Progenitor cell of endocrine pancreas (in vitro differentiated cells): ENCODE measurements around the gene FUT8. TPM values are rescaled to one million over a fixed set of nuclear protein-coding genes. Genes with fewer than 3 reads are reported as not detected.

Source experiments
- DNase-seq: peaks from one replicate; pipeline ENCODE4 v3.0.0; 2021; ENCODE audit warnings: low spot score; ENCODE audit not compliant: unreplicated experiment
- H3K27ac Mint-ChIP-seq: 2 replicates; pipeline ENCODE4 v1.8.0; 2021; ENCODE audit warnings: mild to moderate bottlenecking, moderate library complexity, mixed read lengths
- H3K27me3 Mint-ChIP-seq: 2 replicates; pipeline ENCODE4 v1.8.0; 2021; ENCODE audit warnings: mixed read lengths
- H3K36me3 Mint-ChIP-seq: 2 replicates; pipeline ENCODE4 v1.8.0; 2022; ENCODE audit warnings: mixed read lengths; ENCODE audit not compliant: insufficient read depth
- H3K4me1 Mint-ChIP-seq: 2 replicates; pipeline ENCODE4 v1.8.0; 2021; ENCODE audit warnings: low read depth, mixed read lengths
- H3K4me3 Mint-ChIP-seq: 2 replicates; pipeline ENCODE4 v1.8.0; 2021; ENCODE audit warnings: low read depth, mild to moderate bottlenecking, moderate library complexity, mixed read lengths
- H3K9me3 Mint-ChIP-seq: 2 replicates; pipeline ENCODE4 v1.8.0; 2021; ENCODE audit warnings: low read depth, mixed read lengths
- total RNA-seq: library from RNA; stranded (reverse); gene quantifications from 2 replicates; pipeline ENCODE4 v1.2.1, GENCODE V29; 2021
- TF ChIP-seq, protein P1 (sequence below): fragments of 200-600 bp; sonication (generic); IDR thresholded peaks from one replicate; pipeline ENCODE4 v1.5.0; 2021; ENCODE audit warnings: antibody characterized with exemption, mild to moderate bottlenecking; ENCODE audit not compliant: unreplicated experiment

Gene FUT8
- total RNA-seq, 1 donor from 2014 or later: 38.8 TPM

- DNase-seq: no peak
These were observed 210.2 kb downstream of the FUT8 start for GRCh38 chr14:65622703-65623102.

DNA sequence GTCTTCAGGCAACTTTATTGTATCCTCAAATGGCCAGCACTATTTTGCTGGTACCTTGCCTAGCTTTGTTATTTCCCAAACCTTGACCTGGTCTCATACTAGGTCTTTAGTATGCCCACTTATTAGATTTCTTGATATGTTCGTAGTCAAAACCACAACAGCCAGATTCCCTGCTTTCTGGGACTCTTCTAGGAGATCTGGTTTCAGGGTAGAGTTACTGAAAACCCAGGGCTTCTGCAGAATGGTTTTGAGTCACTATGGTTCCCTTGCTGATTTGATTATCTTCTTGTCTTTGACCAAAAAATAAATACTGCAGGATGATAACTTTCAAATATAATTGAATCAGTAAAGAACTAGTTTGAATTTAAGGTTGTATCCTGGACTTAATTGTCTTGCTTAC, 211.2 kb downstream of the FUT8 start:
- H3K4me1 Mint-ChIP-seq: peaks cover 3% of the 10 kb centered on the region
- TF ChIP-seq, protein P1, sequence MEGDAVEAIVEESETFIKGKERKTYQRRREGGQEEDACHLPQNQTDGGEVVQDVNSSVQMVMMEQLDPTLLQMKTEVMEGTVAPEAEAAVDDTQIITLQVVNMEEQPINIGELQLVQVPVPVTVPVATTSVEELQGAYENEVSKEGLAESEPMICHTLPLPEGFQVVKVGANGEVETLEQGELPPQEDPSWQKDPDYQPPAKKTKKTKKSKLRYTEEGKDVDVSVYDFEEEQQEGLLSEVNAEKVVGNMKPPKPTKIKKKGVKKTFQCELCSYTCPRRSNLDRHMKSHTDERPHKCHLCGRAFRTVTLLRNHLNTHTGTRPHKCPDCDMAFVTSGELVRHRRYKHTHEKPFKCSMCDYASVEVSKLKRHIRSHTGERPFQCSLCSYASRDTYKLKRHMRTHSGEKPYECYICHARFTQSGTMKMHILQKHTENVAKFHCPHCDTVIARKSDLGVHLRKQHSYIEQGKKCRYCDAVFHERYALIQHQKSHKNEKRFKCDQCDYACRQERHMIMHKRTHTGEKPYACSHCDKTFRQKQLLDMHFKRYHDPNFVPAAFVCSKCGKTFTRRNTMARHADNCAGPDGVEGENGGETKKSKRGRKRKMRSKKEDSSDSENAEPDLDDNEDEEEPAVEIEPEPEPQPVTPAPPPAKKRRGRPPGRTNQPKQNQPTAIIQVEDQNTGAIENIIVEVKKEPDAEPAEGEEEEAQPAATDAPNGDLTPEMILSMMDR: no peak
- no peaks in the 10 kb centered on the region for H3K27me3 Mint-ChIP-seq
- DNase-seq: no peak
- no peak overlapping the region for H3K27ac Mint-ChIP-seq
- H3K4me3 Mint-ChIP-seq: no peak overlapping the region
- H3K36me3 Mint-ChIP-seq: no peaks in the 10 kb centered on the region
- H3K9me3 Mint-ChIP-seq: no peaks in the 10 kb centered on the region

More at GRCh38 chr14:65622703-65623102, 210.2 kb downstream of the FUT8 start:
- TF ChIP-seq, protein P1: no peak
- Mint-ChIP-seq H3K27me3 (no peaks in the 10 kb centered on the region), H3K36me3 (no peaks in the 10 kb centered on the region), H3K4me3 (no peak overlapping the region), H3K27ac (no peak overlapping the region), H3K4me1 (peaks cover 3% of the 10 kb centered on the region), H3K9me3 (no peaks in the 10 kb centered on the region)

GRCh38 chr14:65627315-65627714, 214.8 kb downstream of the FUT8 start:
- Mint-ChIP-seq H3K27me3 (no peaks in the 10 kb centered on the region), H3K9me3 (peaks cover under 1% of the 10 kb centered on the region), H3K4me3 (no peak overlapping the region), H3K27ac (no peak overlapping the region), H3K4me1 (peaks cover 3% of the 10 kb centered on the region), H3K36me3 (peaks cover 6% of the 10 kb centered on the region)
- no peak for DNase-seq
- TF ChIP-seq, protein P1: no peak

GRCh38 chr14:65628664-65629063, 216.1 kb downstream of the FUT8 start:
- Mint-ChIP-seq H3K27ac (no peak overlapping the region), H3K27me3 (no peaks in the 10 kb centered on the region), H3K4me3 (no peak overlapping the region), H3K4me1 (peaks cover 3% of the 10 kb centered on the region), H3K9me3 (peaks cover 4% of the 10 kb centered on the region), H3K36me3 (peaks cover 9% of the 10 kb centered on the region)
- no peak for DNase-seq
- TF ChIP-seq, protein P1: no peak

DNA sequence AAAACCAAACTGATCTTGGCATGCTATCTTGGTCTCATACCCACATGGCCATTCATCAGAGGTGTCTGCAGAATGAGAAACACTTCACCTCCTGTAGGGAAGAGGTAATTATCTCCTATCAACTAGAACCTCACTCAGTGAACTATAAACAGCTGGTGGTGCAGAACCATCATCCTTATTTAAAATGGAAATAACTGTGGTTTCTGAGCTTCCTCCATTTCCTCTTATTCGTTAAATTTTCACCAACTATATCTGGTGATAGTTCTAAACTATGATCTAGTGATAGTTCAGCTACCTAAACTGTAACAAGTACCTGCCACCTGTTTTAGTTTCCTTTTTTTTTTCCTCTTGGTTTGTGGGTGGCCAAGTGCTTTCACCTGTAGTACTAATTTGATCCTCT, 218.5 kb downstream of the FUT8 start:
- Mint-ChIP-seq H3K27me3 (no peaks in the 10 kb centered on the region), H3K36me3 (peaks cover 23% of the 10 kb centered on the region), H3K27ac (no peak overlapping the region), H3K4me3 (no peak overlapping the region), H3K4me1 (no peaks in the 10 kb centered on the region), H3K9me3 (peaks cover 19% of the 10 kb centered on the region)
- TF ChIP-seq, protein P1: no peak
- DNase-seq: no peak
